ENCODE data around the gene FBL.
"Not testable (repeated sequence)": the region's sequence is repeated elsewhere in the genome, so short reads cannot be mapped to it uniquely, and the experiment has no call there.

Gene FBL

DNA sequence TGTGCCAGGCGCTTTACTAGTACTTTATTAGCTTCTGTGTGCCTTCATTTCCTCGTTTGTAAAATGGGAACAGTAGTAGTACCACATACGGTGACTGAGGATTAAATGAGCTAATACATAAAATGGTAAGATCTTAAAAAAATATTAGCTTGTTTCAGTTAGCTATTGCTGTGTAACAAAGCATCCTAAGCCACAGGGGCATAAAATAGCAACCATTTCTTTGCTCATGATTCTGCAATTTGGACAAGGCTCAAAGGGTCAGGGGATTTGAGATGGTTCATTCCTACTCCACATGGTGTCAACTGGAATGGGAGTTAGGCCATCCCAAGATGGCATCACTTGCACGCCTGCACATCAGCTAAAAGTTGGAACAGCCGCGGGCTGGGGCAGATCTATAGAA, 25.5 kb downstream of the FBL start:
- no peak for DNase-seq

DNA sequence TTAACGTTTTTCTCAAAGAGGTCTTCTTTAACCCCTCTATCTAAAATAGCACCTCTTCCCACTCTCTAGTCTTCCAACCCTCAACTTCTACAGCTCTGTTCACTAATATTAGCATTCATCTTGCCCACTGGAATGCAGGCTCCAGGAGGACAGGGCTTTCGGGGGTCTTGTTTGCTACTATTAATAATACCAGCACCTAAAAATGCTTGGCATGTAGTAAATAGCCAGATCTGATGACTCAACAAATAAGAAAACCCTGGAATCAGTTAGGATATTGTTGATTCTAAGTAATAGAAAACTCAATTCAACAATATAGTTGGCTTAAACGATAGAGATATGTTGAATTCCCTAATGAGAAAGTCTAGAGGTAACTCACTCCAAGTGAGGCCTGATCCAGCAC, 26.4 kb downstream of the FBL start:
- DNase-seq, result no peak

DNA sequence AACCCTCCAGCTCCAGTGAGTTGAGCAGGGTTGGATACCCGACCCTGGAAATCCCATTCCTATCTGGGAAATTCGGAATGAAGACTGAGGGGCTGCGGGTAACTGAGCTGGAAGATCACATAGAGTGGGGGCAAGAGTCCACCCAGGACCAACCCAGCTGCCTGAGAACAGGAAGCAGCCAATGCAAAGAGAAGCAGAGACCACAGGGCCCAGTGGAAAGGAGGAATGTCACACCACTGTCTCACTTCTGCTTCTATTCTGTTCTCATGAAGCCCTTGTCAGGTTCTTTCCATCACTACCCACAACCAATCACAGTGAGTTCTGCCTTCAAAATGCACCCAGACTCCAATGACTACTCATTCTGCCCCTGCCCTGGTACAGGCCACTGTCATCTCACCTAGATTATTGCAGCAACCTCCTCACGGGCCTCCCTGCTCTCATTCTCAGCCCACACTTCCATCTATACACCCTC, 27.5 kb downstream of the FBL start:
- DNase-seq, result no peak

DNA sequence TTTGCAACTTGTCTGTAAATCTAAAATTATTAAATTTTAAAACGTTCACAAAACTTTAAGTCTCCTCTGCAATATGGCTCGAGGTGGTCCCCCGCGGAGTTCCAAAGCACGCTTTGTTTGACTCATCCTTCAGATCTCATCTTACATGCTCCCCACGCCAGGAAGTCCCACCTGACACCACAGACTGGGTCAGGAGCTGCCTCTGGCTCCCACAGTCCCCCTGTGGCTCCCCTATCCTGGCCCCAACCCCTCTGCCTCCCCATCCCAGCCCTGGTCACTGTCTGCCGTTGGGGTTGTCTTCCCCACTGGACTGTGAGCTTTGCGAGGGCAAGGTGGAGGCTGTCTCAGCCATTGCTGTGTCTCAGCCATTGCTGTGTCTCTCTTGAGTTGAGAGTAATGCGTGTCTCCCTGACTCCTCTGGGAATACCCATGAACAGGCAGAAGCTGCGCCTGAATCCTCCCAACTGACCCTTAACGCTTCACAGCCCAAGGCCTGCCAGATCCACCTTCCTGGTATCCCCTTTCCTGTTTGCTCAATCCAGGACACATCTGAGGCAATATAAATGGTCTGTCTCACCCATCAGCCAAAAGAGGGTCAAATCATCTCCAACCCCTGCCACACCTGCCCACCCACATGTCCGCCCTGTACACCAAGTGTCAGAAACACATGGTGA, 28.2 kb downstream of the FBL start:
- no peak for DNase-seq

DNA sequence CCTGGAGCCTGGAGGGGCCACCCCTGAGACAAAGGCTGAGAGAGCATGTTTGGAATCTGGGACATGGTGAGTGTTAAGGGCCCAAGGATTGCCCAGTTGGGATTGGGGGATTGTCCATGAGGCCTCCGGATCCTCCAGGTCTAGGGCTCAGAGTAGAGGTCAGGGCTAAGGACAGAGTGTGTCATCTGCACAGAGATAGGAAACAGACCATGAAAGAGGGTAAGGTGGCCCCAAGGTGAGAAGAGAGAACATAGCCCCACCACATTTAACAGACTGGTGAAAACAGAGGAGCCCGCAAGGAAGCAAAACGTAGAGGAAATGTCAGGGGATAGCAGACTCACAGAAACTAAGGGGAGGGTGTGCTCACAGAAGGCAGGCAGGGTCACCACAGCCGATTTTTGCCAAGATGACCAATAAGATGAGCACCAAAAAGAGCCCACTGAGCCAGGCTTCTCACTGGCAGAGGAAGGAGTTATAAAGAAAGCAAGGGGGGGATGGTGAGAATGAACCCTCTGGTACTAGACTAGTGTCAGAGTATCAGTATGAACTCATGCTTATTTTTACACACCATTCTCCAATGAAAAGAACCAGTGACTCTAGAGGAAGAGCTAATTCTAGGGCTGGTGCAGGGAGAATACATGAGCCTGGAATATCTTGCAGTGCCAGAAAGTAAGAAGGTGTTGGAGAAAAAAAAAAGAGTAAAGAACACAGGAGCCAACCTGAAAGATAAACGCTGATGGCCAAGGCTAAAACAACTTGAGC, 29.7 kb downstream of the FBL start:
- no peak for DNase-seq

DNA sequence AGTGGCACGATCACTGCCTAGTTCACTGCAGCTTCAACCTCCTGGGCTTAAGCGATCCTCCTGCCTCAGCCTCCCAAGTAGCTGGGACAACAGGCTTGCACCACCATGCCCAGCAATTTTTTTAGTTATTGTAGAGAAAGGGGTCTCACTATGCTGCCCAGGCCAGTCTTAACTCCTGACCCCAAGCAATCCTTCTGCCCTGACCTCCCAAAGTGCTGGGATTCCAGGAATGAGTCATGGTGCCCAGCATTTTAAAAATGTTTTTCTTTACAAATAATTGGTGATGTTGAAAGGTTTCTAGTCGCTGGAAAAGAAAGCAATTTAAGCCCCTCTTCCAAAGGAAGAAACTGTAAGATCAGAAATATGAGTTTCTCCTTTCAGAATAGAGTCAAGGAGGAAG, 31.6 kb downstream of the FBL start:
- no peak for DNase-seq

DNA sequence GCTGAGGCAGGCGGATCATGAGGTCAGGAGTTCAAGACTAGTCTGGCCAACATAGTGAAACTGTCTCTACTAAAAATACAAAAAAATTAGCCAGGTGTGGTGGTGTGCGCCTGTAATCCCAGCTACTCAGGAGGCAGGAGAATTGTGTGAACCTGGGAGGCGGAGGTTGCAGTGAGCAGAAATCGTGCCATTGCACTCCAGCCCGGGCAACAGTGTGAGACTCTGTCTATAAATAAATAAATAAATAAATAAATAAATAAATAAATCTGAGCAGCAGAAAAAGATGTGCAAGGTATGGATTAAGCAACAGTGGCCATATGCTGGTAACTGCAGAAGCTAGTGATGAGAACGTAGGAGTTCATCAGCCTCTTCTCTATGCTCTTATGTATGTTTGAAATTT, 32.1 kb downstream of the FBL start:
- not testable (repeated sequence) for DNase-seq

DNA sequence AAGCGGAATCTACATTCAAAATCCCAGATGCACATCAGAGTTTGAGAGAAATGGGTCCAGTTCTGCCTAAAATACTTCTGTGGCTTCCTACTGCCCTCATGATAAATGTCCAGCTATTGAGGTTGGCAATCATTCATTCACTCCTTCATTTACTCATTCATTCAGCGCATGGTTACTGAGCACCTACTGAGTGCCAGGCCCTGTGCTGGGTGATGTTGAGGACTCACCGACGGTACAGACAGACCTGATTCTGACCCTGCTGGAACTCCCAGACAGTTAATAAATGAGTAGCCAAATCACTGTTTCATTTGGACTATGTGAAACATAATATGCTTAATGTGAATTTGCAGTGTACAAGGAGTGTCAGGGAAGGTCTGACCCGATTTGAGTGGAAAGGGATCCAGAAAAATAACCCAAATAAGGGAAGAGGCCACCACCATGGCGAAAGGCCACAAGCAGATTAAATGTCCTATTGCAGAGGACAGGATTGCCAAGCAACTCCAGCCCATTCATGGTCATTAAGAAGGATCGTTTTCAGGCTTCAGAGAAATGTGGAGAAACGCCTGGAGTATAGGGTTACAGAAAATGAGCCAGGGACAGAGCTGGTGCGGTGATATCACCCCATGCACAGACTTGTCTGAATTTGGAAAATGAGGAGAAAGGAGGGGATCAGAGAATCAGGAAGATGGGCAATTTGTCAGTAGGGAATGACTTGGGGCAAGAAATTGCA, 32.8 kb downstream of the FBL start:
- DNase-seq, result no peak

DNA sequence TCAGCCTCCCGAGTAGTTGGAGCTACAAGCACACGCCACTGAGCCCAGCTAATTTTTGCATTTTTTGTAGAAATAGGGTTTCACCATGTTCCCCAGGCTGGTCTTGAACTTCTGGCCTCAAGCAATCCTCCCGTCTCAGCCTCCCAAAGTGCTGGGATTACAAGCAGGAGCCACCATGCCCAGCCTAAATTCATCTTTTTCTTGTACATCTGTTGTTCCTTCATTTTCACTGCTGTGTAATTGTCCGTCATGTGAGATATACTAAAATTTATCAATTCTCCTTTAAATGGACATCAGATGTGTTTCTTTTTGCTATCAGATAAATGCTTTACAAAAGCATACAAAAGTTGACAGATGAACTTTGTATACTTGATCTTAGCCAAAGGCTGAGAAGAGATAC, 35.1 kb downstream of the FBL start:
- no peak for DNase-seq

DNA sequence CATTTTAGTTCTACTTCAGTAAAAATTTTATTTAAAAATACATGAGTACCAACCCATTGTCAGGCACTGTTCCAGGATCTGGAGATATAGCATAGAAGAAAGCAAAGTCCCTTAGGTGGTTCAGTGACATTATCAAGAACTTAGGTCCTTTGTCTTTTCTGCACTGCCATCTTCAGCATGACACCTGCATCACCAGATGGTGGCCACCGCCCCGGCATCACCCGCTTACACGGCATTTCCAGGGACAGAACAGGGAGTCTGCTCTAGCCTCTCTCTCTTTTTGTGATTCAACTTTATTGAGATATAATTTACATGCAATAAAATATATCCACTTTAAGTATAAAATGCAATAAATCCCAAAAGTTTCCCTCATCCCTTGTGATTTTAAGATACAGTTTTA, 35.8 kb downstream of the FBL start:
- DNase-seq, result no peak

DNA sequence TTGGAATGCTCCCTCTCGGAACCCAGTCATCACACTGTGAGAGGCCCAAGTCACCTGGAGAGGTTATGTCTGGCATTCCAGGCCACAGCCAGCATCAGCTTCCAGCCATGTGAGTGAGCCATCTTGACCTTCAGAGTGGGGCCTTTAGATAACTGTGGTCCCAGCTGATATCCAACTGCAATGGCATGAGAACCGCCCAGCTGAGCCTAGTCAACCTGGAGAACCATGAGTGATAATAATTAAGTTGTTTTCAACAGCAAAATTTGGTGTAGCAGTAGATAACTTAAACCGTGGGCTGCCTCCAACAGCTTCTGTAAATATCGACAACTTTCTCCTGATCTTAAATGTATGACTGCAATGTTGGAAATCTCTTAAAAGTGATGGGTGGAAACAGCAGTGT, 36.8 kb downstream of the FBL start:
- no peak for DNase-seq

DNA sequence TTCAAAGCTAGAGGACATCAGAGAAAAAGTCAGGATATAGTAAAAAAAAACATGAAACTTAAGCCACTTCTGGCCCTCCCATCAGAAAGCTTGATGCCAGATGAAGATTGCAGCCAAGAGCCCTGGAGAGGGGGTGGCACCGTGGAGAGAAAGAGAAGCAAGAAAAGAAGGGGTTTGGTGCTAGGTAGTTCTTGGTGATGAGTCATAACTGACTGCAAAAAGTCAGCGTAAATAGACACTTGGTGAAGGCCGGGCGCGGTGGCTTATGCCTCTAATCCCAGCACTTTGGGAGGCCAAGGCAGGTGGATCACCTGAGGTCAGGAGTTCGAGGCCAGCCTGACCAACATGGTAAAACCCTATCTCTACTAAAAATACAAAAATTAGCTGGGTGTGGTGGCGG, 37.5 kb downstream of the FBL start:
- DNase-seq, result not testable (repeated sequence)

DNA sequence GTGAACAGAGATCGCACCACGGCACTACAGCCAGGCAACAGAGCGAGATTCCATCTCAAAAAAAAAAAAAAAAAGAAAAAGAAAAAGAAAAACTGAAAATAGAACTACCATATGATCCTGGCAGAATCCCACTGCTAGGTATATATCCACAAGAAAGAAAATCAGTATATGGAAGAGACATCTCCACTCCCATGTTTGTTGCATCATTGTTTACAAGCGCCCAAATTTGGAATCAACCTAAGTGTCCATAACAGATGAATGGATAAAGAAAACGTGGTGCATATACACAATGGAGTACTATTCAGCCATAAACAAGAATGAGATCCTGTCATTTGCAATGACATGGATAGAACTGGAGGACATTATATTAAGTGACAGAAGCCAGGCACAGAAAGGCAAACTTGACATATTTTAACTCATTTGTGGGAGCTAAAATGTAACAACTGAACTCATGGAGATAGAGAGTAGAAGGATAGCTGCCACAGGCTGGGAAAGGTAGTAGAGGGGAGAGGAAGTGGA, 38.3 kb downstream of the FBL start:
- no peak for DNase-seq

DNA sequence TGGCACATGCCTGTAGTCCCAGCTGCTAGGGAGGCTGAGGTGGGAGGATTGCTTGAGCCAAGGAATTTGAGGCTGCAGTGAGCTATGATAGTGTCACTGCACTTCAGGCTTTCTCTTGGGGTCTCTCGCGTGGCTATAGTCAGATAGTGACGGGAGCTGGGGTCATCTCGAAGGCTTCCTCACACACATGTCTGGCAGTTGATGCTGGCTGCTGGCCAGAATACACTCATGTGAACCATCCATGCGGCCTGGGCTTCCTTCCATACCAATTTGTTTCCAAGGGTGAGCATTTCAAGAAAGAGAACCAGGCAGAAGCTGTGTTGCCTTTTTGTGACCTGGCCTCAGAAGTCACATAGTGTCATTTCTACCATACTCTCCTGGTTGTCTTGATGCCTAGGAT, 41.1 kb downstream of the FBL start:
- DNase-seq, result no peak

DNA sequence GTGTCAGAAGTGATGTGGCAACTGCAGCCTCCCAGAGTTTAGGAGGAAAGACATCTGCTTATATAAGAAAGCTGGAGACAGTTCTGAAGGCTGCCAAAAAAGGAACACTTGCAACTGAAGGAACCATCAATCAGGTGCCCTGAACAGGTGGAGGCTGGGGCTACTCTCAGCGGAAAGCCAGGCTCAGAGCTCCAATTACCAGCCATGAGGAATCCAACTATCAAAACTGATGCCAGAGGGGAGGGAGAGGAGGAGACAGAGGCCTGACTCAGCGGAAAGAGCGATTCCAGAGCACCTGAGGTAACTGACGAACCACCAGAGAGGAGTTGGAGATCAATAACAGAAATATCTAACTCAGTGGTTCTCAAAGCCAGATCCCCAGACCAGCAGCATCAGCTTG, 43.2 kb downstream of the FBL start:
- no peak for DNase-seq

DNA sequence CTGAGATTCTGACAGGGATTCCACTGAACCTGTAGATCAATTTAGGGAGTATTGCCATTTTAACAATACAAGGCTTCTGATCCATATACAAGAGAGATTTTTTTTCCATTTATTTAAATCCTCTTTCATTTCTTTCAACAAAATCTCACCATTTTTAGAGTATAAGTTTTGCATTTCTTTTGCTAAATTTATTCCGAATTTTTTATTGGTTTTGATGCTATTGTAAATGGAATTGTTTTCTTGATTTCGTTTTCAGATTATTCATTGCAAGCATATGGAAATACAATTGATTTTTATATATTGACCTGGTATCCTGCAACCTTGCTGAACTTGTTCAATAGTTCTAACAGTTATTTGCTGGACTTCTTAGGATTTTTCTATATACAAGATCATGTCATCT, 49.1 kb downstream of the FBL start:
- no peak for DNase-seq

DNA sequence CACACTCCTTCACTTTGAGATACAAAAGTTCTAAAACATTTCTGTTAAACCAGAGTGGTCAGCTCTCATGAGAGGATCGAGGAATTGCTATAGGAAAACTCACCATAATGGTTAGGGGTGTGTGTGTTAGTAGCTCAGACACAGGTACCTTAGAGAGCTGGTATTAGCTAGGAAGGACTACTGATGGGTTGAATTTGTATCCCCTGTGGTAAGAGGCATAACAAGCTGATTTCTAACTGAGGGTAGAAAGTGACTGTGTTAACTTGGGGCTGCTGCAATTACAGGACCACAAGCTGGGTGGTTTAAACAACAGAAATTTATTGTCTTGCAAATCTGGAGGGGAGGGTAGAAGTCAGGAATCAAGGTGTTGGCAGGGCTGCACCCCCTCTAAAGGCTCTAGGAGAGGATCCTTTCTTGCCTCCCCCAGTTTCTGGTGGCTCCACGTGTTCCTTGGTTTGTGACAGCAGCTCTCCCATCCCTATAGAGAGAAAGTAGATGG, 50.1 kb downstream of the FBL start:
- no peak for DNase-seq

DNA sequence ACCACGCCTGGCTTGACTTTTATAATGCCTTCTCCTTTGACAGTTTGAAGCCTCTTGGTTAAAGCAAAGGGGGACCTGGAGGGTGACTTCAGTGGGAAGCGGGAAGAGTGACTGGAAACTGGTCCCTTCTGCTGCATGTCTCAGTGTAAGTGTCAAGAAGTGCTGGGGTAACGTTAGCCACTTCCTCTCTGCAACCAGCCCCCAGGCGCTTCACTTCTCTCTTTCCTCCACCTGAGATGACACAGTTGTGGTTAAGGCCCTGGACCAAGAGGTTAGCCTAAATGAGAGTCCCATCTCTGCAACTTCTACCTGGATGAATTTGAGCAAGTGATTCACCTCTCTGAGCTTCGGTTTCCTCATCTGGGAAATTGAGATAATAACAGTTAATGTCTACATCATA, 51.2 kb downstream of the FBL start:
- no peak for DNase-seq

DNA sequence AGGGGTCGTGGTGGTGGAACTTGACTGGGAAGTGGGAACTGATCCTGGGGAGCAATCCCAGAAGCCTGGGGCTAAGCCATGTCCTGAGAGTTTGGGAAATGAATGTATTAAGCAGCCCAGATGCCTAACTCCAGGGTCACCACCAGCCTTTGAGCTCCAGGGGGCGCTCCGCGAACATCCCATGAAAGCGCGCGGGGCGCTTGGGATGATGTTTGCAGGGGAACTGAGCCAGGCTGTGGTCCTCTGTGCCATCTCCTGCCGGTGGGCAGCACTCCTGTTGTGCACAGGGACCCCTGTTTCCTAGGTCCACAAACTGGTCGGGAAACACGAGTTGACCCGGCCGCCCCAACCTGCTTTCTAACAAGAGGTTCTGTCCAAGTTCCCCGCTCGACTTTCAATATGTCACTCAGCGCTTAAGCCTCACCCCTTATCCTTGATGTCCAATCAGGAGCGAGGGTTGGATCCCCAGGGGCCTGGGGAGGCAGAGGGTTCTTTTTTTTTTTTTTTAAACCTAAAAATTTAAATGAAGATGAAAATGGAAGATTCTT, 53.1 kb downstream of the FBL start:
- DNase-seq, result peak; percentile 87

DNA sequence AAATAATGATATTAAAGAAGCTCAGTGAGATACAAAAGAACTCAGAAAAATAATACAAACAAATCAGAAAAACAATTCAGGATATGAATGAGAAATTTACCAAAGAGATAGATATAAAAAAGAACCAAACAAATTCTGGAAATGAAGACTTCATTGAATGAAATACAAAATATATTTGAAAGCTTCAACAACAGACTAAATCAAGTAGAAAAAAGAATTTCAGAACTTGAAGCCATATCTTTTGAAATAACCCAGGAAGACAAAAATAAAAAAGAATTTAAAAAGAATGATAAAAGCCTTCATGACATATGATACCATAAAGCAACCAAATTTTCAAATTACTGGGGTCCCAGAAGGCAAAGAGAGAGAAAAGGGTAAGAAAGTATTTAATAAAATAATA, 57.9 kb downstream of the FBL start:
- no peak for DNase-seq
